Activated gamma-delta T cell treated with Interleukin-2 at 50 U/mL for 16 hours (primary cell): ENCODE measurements around the gene FGFBP2.
A peak's percentile ranks its signal among the peaks of the same experiment; 100 is the strongest.

Source experiments
- DNase-seq: peaks from one replicate; pipeline ENCODE4 v3.0.0-alpha.2; 2020

FGFBP2 gene, protein sequence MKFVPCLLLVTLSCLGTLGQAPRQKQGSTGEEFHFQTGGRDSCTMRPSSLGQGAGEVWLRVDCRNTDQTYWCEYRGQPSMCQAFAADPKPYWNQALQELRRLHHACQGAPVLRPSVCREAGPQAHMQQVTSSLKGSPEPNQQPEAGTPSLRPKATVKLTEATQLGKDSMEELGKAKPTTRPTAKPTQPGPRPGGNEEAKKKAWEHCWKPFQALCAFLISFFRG

DNA sequence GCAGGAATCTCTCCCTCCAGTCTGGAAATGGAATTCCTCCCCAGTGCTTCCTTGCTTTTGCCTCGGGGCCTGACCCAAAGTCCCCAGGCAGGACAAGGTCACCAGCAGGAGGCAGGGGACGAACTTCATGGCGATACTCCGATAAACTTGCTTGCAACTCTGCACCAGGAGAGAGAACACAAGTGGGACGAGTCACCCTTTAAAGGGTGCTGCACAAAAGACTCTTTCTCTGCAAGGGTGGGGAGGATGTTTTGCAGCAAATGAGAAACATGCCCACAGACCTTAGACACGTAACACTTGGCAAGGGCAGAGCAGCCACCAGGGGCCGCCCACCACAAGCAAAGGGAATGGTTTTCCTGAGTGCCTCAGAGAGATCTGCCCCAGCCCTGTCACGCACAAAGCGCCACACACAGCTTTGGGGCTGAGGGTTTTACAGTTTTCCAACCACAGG lies at the start of gene FGFBP2:
Gene FGFBP2 (minus strand): TSS at position 175 of the 451 bp plus-strand sequence. CDS start 46 bp downstream, at position 129.
- peak; percentile 71 for DNase-seq

DNA sequence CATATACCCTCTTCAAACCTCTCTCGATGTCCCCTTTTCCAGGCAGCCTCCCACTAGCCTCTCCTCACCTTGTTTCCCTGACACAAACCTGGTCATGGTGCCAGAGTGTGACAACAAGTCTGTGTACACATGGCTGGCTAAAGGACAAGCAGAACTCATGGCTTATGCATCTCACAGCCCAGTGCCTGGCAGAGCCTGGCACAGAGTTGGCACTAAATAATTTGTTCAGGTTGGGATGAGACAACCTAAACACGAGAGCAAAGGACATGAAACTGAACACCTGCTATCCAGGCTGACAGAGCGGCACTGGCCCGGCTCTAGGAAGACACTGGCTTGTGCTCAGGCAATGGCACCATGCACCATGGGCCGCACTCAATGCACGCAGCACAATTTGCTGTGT lies 48.2 kb upstream of the FGFBP2 start:
- DNase-seq = no peak

DNA sequence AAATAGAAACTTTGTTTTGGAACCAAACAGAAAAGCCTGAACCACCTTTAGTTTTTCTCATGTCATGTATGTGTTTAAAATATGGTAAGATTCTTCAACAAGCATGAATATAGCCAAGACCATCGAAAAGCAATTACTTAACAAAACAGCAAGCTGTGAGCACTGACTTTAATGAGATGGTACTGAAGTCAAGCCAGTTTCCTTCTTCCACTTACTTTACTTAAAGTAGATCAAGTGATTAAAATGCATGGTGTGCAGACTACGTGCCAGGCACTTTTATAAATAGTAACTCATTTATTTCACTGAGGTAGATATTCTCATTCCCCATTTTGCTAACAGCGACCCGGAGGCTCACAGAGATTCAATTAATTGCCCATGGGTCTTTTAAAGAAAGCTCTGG lies 46.2 kb upstream of the FGFBP2 start:
- no peak for DNase-seq

DNA sequence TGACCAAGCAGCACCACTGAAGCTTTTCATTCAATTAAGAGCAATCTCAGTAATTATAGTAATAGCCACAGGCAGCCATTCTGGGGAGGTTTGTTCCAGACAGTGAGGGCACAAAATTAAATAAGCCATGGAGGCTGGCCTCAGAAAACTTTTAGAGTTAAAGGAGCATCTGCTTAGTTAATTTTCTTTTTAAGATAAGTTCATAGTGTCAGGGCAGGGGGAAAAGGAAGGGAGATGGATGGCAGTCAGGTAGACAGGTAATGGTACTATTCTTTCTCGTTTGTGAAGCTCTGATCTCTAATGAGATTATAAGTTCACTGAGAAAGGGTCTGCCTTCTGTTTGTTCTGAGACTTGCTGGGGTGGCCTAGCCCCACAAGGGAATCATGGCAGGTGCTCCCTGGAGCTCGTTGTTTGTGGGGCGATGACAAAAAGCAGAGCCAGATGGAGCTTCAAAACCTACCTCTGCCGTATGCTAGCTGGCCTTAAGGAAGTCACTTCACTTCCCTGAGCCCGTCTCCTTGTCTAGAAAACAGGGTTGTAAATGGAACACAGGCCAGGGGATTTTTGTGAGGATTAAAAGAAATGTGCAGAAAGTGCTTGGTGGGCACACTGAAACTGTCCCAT lies 44.6 kb upstream of the FGFBP2 start:
- DNase-seq = no peak

DNA sequence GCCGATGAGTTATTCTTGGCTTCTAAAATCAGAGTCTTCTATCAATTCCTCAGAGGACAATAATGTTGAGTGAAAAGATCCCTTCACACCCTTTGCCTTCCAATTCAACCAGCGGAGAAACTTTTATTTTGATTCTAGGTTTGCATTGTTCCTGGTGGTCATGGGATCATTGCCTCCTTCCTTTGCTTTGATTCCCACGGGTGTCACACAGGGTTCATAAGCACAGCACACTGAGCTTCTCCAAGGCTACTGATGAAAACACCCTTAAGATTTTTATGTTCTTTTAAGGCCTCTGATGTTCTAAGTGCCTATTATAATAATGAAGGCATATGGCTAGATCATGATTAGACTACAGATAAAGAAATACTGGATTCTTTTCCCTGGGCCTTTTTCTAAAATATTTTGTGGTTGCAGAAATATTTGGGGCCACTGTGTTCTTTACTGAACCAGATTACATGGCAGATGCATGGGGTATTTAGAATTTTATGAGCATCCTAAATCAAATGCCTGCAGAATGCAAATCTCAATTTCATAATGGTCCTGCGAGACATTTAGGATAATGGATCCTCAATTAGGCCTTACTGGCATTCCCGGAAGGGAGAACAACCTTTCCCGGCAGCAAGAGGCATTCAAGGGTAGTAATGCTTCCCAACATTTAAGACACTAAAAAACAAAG lies 43.9 kb upstream of the FGFBP2 start:
- no peak for DNase-seq

DNA sequence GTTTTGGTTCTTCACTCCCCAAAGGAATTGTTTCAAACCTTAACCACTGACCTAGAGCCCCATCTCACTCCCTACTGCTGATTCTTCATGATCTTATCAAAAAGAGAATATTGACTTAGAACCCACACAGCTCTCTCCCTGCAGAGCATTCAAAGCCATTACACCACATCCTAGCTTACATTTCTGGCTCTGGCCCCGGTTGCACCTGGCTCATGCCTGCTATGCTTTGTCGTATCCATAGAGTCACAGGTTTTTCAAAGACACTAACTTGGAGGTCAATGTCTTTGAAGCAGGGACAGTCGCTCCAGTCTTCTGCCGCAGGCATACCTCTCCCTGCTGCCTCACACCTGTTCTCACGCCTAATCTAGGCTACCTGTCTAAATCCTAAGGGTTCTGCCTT lies 42.7 kb upstream of the FGFBP2 start:
- DNase-seq = no peak

DNA sequence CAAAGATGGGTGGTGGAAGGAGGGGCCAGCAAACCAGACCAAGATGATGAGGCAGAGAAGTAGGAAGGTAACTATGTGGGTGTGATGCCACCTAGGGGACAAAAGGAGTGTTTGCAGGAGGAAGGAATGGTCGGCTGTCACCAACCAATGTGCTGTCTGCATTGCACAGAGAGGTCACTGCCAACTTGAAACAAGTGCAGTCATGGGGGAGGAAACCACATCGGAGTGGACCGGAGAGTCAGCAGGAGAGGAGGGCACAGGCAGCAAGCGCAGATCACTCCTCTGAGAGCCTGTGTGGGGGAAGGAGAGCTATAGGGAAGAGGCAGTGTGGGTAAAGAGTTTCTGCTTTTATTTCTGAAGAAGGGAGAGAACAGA lies 38.5 kb upstream of the FGFBP2 start:
- peak; percentile 38 for DNase-seq

DNA sequence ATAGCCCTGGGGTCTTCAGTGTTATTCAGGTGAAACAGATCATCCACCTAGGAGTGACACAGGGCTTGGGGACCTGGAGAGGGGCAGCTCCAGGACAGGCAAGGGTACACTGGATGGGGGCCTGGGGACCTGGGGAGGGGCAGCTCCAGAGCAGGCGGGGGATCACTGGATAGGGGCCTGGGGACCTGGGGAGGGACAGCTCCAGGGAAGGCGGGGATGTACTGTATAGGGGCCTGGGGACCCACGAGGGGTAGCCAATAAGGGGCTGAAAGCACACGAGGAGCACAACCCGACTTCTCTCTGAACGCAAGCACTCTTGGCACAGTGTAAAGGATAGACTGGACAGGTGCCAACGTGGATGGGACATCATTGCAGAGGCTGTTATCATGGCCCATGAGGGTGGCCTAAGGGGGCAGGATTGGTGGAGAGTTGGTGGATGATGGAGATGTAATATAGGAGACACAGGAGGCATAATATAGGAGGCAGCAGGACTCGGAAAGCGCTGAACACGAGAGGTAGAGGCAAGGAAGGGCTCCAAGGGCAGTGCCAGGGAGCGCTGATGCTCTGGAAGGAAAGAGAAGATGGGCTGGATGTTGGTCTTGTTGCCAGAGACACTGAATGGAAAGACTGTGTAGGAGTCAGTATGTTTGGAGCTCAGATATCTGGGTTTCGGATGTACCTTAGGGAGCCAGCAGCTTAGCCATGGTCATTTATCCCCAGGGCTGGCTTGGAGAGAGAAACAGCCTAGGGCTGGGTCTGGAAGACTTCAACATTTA lies 37.9 kb upstream of the FGFBP2 start:
- DNase-seq = no peak

DNA sequence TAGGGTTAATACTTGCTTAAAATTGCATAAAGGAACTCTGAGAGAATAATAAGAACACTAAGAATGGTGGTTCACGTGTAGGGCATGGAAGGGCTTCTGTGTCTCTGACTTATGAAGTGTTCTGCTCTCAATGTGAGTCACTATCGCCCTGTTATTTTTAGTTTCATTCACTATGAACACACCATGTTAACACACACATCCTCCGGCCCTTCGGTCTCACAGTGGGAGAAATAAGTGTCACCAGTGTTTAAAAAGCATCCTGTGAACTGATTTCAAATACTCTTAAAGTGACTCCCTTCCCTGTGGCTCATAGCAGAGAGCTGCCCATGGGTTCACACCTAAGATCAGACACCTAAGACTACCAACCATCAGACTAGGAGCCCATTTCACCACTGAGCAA lies 33.8 kb upstream of the FGFBP2 start:
- DNase-seq = no peak

DNA sequence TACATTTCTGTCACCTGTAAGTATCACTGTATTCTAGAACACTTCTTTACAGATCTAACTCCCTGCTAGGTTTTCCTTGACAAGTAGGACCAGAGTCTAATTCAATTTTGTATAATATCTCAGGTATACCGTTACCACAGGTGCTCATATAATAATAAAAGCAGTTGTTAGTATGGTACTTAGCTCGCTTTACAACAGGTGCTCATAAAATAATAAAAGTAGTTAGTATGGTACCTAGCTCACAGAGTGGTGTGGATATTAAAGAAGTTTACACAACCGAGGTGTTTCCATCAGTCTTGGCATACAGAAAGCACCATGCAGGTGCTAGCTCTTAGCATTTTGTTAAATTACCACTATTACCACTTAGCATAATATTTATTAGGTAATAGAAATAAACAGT lies 32.9 kb upstream of the FGFBP2 start:
- DNase-seq = no peak

DNA sequence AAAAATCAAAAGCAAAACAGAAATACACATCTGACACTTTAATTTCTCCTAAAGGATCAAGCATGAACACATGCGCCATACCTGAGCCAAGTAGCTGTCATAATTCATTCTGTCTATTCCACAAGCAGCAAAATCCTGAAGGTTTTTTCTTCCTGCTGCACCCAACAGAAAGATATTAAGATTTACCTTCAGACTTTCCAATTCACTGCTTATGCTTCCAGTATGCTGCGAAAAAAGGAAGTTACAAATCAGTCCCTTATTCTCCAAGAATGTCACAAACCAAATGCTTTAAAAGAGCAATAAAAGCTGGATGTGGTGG lies 29.2 kb upstream of the FGFBP2 start:
- DNase-seq = no peak

DNA sequence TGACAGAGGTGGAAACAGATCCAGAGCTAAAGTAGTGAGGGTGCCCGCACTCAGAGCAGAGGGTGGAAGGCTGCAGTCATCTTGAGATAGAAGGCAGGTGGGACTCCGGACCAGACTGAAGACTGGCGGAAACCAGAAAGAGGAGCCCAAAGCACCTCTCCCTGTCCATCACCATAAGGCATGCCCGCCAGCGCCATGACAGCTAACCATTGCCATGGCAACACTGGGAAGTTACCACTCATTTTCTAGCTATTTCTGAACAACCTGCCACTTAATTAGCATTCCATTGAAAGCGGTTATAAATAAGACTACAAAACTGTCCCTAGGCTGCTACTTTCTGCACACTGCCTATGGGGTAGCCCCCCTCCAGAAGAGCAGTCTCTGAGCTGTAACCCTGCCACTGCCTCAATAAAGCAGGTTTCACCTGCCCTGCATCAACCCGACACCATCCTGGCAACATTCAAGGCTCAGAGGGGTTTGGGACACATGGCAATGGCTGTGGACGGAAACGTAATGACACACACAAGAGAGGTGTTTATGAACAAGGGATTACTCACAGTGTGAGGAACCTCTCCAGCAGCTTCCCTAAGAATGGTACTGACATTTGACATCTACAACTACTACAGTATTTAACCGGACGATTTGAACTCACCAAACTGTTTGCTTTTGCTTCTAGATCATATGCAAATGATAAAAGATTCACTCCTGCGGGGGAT lies 27.8 kb upstream of the FGFBP2 start:
- DNase-seq = no peak

DNA sequence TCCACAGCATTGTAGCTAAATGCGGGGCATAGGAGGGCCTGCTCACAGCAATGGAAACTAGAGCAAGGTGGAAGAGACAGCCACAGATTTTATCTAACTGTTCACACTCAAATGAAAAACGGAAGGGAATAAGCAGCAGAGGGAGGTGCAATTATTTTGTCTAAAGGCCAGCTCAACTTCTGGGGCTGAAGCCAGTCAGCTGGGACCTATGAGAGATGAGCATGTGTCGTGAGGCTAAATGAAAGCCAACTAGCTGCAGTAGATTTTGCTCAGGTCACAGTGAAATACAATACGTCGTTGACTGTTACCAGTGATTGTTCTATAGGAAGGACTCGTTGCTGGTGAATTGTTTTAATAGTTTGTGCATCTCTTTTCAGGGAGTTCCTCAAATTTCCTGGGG lies 26.4 kb upstream of the FGFBP2 start:
- no peak for DNase-seq

DNA sequence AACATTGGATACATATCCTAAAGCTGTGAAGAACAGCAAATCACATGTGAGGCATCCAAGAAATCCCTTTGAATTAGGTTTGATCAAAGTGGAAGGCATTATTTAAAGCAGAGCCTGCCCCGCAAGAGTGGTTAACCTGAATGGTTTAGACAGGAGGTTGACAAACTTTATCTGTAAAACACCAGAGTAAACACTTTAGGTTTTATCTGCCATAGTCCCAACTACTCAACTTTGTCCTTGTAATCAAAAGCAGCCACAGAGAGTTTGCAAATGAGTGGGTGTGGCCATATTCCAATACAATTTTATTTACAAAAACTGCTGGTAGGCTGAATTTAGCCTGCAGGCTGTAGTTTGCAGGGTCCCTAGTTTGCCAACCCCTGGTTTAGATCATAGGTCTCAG lies 25.2 kb upstream of the FGFBP2 start:
- no peak for DNase-seq

DNA sequence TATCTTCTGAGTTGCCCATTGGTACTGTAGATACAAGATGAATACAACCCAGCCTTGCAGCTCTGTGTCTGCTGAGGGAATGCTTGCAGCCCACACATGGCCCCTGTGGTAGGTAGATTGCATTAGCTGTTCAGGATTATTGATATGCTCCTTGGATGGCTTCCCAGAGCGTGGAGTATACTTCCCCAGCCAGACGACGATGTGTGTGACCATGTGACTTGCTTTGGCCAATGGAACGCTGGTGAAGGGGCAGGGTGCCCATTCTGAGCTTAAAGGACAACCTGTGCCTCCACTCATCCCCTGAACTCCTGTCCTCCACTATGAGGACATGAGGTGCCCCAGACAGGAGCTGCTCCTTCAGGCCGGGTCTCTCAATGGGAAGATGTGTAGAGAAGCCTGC lies 23.9 kb upstream of the FGFBP2 start:
- no peak for DNase-seq

DNA sequence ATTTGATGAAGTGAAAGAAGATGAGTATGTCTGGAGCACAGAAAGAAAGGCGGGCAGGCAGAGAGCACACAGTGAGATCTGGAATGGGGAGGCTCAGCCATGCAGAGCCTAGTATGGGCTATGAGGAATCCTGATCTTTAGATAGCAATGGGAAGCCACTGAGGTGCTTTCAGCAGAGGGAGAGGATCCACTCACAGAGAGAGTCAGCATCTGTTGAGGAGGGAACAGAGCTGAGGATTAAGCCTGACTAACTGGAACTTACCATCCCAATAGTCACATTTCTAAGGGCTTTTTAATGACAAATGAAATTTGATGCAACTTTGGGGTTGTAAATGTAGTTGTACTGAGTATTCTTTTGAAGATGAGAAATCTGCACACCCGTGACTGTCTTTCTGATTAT lies 20.6 kb upstream of the FGFBP2 start:
- DNase-seq = no peak

DNA sequence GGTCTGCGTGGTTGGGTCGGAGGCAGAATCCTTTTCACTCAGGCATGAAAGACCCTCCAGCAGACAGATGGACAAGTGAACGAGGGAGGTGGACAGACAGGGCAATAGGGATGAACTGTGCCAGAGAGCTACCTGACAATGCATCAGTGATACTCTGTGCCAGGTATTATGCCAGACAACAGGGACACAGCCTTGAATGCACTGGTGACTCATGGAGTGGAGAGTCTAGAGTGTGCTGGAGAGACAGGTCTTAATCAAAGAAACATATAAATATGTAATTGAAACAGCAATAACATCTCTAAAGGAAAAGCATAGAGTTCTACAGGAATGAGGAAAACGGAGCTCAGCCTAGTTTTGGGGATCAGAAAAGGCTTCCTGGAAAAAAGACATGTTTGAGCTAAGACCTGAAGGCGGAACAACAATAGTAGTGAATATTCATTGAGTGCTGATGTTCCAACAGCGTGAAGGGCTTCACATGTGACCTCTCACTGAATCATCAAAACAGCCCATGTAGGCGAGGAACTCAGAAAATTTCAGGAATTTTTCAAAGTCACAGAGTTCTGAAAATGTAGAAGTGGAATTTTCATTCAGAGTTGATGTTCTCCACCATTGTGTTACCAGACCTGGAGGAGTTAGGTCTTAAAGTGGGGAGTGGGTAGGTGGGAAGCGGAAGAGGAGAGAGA lies 20.0 kb upstream of the FGFBP2 start:
- no peak for DNase-seq

DNA sequence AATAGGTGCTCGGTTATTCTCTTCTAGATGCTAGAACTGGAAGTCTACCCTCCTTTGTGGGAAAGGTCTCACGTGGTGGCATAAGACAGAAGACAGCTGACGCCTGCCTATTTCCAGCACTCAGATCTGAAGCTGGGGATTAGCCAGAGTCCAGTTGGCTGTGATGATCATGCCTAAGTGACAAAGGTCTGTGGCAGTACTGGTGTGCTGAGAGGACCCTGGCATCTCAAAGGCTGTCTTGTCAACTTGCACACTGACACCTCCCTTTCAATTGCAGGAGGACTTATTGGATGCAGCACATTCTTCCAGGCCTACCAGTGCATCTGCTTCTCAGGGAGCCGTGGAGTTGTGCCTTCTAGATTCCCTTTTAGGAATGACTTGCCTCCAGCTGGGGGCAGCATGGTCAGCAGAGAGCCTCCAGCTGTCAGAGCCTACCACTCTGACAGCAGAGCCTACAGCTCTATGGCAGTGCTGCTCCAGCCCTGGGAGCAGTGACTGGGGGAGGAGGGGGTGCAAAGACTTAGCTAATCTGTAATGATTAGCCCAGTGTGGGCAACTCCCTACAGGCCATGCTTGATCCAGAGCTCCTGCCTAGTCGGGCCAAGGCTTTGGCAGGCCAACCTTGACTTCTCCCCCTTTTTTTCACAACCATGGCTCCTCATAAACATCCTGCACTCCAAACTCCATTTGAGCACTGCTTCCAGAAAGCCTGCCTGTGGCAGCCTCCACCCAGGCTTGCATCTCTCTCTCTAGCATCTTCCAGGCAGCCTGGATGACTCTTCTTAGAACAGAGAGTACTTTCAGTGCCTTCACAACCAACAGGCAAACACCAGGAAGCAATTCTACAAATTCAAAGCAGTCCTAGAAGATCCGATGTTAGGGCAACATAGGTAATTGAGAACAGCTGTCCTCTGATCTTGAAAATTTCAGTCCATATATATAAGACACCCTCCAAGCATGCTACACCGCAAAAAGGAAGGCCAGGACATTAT lies 13.8 kb upstream of the FGFBP2 start:
- no peak for DNase-seq

DNA sequence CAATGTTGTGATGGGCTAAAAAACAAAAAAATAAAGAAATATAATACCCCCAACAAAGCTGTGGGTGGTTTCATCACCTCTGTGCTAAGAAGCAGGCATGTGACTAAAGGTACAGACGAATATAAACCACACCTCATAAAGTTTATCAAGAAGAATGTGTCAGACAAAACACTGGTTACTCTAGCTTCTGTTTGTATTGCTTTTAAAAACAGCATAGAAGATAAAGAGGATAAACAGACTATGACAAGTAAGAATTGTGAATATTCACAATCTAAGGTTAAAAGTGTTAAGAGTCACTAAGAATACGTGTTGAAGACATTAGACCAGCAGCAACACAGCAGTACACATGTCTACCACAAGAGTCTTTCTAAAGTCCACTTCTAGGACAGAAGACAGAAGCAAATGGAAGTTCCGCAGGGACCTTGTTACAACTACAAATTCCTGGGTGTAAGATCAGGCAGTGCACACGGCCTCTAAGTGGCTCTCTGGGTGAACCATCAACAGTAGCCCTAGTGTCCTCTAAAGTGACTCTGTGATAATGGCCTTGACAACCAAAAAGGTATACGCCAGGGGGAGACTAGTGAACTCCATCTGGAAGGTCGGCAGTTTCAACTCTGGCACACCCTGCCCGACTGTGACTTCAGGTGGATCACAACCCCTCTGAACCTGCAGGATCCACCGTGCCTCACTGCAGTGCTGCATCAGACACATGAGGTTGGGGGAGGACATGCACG lies 8.3 kb upstream of the FGFBP2 start:
- DNase-seq = no peak

DNA sequence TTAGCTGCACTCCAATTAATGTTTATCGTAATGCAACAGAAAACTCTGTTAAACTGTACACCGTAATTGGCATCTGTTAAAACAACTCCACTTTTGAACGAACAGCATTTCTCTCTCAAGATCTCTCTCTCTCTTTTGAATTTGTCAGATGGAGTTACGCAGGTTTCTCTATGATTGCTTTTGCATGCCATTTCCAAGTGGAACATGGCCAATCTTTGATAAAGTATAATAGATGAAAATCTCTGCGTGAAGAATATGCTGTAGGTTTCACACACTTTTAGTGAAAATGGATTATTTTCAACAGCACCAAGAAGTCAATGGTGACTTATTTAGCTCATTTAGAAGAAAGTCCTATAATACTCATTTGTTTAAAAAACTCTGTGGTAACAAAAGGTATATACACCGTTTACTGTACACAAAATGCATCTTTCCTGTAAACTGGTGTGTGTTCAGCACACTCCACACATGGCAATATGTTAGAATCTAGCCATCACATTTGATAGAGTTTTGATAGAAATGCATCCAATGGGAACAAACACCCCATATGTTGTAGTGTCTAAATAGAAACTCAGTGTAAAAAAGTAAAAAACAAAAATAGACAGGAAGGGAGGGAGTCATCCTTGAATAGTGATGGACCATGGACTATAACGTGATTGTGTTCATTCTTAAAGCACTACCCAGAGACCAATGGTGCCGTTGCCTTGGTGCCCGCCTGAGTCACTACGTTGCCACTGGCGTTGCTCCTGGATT lies 5.8 kb upstream of the FGFBP2 start:
- DNase-seq = no peak
